GM18508 (cell line): ENCODE data around the gene AGPAT3.

ENCODE experiments used
- ATAC-seq: cut with Tn5 transposase; IDR thresholded peaks from one replicate; pipeline ENCODE4 v1.9.1; 2021; ENCODE audit warnings: moderate number of reproducible peaks; ENCODE audit not compliant: insufficient read depth, unreplicated experiment

Gene AGPAT3

DNA sequence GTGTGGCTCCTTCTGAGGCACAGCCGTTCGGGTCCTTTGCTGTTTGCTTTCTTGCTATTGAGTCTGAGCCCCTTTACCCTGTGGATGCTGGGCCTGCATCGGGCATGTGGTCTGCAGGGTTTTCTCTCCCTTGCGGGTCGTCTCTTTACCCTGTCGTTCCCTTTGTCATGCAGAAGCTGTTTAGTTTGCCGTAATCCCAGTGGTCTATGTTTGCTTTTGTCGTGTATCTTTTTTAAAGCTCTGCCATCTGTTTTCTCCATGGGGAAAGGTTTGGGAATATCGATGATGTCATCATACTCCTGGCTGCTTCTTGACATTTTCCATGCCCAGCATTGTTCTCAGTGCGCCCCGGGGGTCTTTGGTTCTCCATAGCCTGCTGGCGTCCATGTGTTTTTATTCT, 68.2 kb downstream of the AGPAT3 start:
- no peak for ATAC-seq

DNA sequence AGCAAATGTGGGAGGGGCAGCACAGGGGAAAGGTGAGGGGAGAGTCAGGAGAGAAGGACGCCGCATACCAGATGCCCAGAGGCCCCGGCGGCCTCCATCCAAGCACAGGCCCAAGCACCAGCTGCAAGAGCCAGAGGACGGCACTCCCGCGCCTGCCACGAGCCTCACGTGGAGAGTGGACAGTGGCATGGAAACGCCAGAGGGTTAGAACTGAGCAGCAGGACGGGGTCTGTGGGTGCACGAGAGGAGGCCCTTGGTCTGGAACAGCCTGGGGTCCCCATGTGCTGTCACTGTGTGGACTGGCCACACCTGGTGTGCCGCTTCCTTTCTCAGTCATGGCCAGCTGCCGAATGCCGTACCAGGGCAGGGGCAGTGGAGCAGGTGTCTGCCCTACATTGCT, 68.7 kb downstream of the AGPAT3 start:
- ATAC-seq, result no peak

DNA sequence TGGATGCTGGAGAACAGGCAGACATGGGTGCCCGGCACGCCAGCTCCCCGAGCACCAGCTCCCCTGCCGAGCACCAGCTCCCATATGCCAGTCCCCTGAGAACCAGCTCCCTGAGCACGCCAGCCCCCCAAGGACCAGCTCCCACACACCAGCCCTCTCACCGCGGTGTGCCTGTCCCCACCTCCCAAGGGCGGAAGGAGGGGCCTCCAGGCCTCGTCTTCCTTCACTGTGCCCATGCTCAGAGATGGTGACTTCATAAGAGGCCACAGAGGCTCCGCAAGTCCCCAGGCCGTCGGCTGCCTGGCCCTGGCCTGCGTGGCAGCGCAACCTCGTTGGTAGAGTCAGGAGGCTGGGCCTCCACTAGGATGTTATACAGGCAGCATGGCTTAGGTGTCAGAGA, 69.1 kb downstream of the AGPAT3 start:
- no peak for ATAC-seq

DNA sequence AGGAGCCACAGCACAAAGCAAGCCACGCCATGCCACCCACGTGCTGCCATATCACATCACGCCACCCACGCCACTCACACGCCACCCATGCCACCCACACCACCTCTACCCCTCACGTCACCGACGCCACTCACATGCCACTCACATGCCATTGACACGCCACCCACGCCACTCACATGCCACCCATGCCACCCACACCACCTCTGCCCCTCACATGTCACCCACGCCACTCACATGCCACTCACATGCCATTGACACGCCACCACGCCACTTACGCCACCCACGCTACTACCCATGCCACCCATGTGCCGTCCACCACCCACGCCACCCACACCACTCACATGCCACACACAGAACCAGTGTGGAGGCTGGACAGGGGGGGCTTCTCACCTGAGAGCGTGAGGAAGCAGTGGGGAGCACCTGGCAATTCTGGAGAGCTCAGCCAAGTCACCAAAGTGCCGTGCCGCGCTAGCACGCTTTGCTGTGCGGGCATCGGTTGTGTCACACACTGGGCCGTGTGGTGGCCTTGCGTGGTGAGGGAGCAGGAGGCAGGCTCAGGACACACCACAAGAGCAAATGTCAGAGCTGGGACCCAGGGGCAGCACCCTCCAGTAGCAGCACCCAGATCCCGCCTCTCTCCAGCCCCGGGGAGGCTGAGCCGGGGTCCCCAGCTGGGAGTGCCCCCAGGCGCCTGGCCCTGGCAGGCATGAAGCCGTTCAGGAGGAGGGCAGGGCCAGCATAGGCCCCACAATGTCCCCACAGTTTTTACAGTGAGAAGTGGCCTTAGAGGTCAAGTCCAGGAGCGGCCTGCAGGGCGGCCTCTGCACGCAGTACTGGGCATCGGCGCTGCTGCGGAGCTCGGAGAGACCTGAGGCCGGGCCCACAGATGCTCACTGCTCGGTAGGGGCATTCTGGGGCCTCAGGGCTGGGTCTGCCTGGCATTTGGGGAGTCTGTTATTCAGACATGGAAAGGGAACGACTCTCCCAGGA, 70.0 kb downstream of the AGPAT3 start:
- no peak for ATAC-seq

DNA sequence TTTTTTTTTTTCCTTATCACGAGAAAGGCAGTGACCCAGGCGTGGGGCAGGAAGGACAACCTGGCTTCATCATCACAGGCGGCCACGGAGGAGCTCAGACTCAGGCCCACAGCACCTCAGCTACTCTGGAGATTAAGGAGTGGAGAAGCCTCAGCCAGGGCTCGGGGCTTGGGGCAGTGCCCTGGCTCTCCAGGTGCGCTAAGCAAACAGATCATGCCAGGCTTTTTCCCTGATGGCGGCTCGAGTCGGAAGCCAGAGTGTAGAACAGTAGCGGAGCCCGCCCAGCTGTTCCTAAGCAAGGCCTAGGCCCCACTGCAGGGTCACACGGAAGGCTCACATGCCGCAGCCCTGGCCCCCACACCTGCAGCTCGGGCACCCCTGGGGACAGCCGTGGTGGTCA, 70.7 kb downstream of the AGPAT3 start:
- no peak for ATAC-seq

DNA sequence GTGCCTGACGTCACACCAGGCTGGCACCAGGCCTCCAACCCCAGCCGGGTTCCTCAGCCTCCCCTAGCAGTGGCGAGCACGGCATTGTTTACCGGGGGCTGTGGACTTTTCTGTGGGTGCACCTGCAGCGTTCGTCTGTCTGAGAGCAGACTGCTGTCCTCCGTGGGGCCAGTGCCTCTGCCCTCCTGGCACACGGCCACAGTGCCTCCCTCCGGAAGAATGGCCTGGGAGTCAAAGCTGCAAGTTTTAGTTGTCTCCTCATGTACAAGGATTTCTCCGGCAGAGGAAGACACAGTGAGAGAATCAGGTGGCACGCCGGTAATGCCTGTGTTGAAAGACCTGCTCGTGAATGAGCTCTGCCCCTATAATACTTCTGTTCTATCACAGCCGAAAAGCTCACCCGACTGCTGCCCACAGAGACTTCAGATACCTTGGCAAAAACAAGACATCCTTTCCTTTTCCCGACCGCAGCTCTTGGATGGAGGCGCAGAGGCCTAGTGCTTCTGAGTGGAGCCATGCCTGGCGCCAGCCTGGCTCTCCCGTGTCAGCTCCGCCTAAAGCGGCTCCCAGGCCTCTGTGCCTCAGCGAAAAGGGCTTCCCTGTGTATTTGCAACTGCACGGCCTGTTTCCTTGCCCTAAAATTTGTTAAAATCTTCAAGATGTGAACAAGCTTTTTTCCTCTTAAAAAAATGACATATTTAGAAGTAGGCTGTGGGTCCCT, 71.4 kb downstream of the AGPAT3 start:
- no peak for ATAC-seq

DNA sequence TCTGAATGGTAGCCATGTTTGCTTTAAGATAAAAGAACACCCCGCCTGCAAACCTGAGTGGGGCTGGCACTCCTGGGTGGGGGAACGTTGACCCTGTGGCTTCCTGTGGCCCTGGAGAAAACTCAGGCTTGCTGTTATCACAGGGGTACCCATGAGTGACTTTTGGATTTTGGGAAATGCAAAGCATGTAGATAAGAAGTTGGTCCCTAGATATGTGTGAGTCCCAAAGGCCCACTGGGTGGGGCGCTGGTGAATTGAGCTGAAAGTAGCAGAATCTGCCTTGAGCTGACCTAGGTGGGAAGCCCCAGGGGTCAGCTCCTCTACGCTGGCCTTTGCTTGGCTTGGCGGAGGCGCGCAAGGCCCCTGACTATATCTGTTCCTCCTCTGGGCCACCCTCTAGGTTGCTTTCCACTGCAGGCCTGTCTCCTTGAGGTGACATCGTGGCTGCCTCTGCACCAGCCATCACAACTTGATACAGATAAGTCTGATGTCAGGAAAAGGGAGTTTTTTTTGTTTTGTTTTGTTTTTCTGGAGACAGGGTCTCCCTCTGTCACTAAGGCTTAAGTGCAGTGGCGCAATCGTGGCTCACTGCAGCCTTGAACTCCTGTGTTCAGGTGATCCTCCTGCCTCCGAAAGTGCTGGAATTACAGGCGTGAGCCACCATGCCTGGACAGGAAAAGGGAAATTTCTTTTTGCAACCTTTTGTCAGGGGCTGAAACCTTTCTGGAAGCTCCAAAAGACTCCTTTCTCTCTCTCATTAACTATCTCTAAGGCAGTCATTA, 72.2 kb downstream of the AGPAT3 start:
- ATAC-seq, result no peak

DNA sequence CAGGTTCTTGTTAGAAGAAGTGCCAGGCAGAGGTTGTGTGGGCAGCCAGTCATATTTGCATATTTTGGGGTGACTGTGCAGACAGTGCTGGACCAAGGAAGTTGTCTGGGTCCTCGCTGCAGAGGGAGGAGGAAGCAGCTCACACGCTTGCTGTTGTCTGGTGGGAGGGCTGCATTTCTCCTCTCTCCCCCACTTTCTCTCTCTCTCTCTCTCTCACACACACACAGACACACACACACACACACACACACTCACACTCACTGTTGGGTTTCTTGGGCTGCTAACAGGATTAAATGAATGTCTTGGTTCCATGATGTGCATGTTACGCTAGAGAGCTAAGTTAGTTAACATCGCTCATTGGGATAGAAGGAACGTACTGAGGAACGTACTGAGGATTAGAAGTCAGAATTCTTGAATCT, 72.9 kb downstream of the AGPAT3 start:
- ATAC-seq, result no peak

DNA sequence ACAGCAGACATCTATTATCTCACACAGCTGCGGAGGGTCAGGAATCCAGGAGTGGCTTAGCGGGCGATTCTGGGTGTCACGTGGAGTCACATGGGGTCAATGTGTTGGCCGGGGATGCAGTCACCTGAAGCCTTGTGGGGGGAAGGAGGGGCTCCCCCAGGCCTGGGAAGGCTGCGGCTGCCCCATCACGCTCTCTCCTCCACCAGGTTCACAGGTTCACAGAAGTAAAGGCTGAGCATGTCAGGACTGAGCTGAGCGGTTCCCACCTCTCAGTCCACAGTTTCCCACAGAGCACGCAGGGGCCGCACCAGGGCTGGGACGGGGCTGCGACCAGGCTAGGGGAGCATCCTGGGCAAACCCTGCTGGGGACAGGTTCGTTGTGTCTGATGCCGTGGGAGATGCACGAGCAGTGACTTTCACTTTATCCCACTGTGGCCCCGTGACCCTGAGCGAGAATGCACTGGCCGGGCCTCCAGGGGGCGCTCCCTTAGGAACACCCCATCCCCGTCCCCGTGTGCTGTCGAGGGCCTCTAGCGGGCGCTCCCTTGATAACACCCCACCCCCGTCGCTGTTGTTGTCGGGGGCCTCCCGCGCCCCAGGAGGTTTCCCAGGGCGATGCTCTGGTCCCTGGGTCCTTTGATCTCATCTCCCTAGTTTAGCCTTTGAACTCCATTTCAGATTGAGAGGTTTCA, 73.9 kb downstream of the AGPAT3 start:
- ATAC-seq, result no peak

DNA sequence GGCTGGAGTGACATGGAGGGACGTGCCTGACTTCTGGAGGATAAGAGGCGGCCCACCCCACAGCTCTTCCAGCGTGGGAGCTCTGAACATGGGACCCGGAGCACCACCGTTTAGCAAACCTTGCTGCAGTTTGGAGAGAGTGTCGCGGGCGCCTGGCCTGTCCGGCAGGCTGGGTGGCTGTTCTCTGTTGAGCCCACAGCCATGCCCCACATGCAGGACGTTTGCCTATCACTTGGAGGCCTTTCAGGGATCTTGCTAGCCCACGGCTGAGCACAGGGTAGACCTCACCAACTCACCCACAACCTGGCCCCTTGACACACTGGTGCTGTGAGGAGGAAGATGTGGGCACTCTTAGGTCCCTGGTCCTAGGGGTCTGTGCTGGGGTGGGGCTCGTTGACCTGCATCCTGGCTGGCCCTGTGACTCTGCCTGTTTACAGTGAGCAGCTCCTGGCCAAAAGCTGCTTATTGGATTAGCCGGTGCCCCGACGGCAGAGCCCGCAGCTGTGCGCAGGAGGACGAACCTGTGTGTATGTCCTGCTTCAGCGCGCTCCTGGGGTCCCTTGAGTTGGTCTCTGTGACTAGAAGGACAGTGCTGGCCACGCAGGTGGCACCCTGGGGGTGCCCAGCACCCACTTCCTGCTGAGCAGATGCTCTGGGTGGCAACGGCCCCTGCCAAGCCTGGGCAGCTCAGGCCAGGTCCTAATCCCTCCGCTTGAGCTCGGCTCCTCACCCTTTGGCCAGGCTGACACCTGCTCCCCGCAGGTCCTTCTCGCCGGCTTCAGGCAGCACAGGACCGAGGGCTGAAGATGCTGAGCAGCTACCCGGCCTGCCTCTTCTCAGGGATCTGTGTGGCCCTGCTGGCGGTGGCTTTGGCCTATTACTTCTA, 74.7 kb downstream of the AGPAT3 start:
- no peak for ATAC-seq

DNA sequence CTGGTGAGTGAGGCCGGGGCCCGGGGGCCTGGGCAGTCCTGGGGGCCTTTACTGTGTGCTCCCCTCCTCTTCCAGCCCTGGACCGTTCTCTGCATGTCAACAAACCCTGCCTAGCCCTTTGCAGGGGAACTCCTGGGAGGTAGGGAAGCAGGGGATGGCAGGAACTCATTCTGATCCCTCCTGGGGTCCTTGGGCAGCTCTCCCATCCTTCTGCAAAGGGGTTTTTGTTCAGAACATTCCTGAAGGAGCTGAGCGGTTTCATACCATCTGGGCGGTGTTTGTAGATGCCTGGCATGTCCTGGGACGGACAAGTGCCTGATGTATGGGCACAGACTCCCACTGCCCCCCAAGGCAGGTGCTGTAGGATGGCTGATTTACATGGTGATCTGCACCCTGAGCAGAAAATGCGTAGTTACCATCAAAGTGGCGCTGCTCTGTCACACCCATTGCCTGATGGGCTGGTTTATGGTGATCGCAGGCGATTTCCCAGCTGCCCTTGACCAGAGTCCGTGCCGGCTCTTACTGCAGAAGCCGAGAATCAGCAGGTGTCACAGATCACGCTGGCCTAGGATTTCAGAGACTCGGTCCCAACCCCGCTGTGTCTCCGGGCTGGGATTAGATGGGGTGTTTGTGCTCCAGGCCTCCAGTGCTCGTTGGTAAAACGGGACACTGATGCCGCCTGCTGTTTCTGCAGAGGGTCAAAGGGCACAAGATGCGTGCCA, 75.5 kb downstream of the AGPAT3 start:
- ATAC-seq, result no peak

DNA sequence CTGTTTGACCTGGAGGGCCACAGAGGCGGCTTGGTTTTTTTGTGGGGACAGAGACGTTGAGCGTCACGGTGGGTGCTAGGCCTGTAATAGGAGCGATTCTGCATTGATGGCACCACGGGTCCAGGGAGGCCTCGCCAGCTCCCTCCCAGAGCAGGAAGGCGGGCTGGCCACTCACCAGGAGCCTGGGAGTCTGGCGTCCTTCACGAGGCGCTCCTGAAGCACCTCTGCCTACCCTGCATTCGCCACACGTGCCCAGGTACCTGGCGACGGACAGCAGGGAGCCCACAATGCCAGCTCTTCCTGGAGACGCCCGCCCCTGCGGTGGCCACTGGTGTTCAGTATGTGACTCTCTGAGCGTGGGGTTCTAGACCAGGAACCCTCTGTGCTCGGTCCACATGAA, 77.2 kb downstream of the AGPAT3 start:
- ATAC-seq, result no peak

DNA sequence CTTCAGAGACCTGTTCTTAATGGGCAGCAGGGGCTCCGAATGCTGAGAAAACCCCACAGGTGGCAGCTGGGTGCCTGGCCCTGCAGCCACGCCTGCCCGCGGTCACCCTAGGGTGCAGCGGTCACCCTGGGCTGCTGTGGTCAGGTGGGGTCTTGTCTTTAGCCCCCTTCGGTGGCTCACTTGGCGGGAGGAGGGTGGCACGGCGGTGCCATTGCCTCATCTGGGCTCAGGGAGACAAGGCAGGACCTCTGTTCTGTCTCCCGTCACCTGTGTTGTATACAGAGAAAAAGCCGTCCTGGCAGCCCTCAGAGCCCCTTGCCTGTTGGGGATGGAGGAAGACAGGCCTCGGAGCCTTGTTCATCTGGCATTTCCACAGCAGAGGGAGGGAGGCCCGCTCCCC, 77.6 kb downstream of the AGPAT3 start:
- ATAC-seq, result no peak

DNA sequence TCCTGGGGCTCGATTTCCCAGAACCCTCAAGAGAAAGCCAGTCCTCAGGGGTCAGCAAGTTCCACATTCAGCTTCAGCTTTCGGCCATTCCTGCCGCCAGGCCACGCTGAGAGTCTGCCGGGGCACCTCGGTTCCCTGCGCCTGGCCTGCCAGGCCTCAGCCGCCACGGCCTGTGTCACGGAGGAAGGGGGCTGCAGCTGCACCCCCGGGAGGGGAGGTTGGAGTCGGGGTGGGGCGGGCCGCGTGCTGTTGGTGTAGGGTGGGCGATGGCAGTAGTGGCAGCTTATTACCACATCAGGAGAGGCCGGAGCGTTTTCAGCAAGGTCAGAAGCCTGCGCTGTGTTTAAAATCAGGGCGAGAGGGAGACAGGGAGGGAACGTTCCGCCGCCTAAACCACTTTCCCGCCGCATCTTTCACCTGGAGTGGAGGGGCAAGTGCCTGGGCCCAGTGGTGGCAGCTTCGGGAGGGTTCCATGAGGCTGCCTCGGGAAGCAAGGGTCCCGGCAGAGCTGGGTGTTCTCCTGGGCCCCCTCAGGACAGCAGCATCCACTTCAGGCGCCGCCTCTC, 78.6 kb downstream of the AGPAT3 start:
- ATAC-seq, result no peak

DNA sequence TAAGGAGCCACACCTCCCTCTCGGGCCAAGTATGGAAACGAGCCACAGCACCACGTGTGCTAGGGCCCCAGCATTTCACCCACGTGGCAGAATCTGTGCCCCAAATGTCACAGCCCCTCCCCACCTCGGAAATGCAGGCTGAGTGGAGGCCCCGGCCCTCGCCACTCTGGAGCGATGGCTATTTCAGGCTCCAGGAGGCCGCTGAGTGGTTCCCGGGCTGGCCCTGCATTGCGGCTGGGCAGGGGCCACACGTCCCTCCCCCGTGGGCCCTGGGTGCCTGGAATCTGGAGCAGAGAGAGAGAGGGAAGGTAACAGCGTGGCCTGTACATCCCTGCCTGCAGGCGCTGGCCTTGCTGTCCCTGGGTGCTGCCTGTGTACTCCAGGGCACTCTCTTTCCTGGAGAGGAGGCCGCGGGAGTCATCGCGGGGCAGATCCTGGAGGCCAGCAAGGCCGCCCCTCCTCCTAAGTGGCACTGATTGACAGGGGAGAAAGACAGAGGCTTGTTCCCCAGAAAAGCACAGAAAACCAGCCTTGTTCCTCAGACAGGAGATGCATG, 79.1 kb downstream of the AGPAT3 start:
- no peak for ATAC-seq

DNA sequence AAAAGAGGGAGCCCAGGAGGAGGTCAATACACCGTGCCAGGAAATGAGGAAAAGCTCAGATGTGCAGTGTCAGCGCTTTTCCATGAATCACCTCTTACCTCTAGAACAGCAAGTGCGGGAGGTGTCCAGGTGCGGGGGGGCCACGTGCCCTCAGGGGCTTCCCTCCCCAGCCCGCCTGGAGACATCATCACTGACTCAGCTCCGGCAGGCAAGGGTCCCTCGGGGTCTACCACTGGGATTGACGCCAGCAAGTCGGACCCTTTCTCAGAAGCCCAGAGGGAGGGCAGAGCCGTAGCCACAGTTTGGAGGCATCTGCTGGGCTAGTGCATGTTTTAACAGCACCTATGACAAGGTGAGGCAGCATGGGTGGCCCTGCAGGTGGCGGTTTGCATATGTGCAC, 79.7 kb downstream of the AGPAT3 start:
- ATAC-seq, result no peak

DNA sequence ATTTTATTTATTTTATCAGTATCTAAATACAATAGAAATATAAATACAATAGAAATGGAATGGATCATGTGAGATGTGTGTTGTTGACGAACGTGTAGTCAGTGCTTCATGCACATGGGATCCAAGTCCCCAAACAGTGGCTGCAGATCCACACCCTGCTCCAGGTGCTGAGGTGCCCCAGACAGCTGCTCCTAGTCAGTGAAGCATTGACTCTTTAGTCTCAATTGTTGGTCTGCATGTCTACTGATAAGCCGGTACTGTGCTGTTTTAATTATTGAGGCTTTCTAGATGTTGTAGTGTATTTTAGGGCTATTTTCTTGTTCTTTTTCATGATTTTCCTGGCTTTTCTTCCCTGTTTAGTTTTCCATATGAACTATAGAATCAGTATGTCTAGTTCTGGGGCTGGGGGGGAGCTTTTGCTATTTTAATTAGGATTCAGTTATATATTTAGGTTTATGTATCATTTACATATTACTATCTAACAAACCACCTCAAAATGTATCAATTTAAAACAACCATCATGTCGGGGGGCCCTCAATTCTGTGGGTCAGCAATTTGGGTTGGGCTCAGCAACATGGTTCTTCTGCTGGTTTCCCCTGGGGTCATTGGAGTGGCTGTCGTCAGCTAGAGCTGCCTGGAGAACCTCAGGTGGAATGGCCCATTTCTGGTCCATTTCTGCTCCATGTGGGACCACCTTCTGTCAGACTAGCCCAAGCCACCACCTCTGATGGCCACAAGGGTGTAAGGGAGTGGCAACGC, 83.9 kb downstream of the AGPAT3 start:
- ATAC-seq, result no peak
